ENCODE measurements around the gene CLEC18B.
"Not testable (repeated sequence)": the region's sequence is repeated elsewhere in the genome, so short reads cannot be mapped to it uniquely, and the experiment has no call there.

Gene CLEC18B

GRCh38 chr16:74421482-74421785 lies 156 bp upstream of the CLEC18B start:
- not testable (repeated sequence) for H3K9me3 ChIP-seq (ENCODE audit: control insufficient read depth in 1 of 2, low read length in 2 of 2); H3K9ac ChIP-seq (ENCODE audit: low read depth in 1 of 2, low read length in 2 of 2); H3K36me3 ChIP-seq (ENCODE audit: control insufficient read depth in 1 of 2, insufficient read depth in 2 of 2, low read length in 2 of 2); H3K27me3 ChIP-seq (ENCODE audit: control insufficient read depth in 1 of 2, insufficient read depth in 2 of 2, low read length in 2 of 2); H3K27ac ChIP-seq (ENCODE audit: low read depth, low read length); H3K4me1 ChIP-seq (ENCODE audit: control insufficient read depth in 1 of 2, insufficient read depth in 2 of 2, low read length in 2 of 2); H3K4me3 ChIP-seq (ENCODE audit: low read depth in 1 of 2, low read length in 2 of 2)

- H3K27ac ChIP-seq (ENCODE audit: low read depth, low read length); H3K4me3 ChIP-seq (ENCODE audit: low read depth in 1 of 2, low read length in 2 of 2); H3K27me3 ChIP-seq (ENCODE audit: control insufficient read depth in 1 of 2, insufficient read depth in 2 of 2, low read length in 2 of 2); H3K36me3 ChIP-seq (ENCODE audit: control insufficient read depth in 1 of 2, insufficient read depth in 2 of 2, low read length in 2 of 2); H3K4me1 ChIP-seq (ENCODE audit: control insufficient read depth in 1 of 2, insufficient read depth in 2 of 2, low read length in 2 of 2); H3K9me3 ChIP-seq (ENCODE audit: control insufficient read depth in 1 of 2, low read length in 2 of 2); H3K9ac ChIP-seq (ENCODE audit: low read depth in 1 of 2, low read length in 2 of 2): not testable (repeated sequence)
Measured at GRCh38 chr16:74419811-74420210, 1.5 kb downstream of the CLEC18B start.

DNA sequence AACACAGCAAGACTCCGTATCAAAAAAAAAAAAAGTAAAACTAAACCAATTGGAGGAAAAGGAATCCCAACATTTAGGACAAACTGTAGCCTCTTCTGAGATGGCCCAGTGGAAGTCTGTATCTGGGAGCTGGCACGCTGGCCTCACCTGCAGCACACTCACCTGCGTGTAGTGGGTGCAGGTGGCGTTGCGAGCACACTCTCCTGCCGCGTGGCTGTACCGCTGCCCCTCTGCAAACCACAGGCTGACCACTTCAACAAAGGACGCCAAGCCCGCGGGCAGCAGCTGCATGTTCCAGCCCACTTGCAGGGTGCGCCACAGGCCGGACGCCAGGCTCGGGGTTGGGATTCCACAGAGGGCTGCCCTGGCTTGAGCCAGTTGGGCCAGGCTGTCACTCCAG lies 3.4 kb downstream of the CLEC18B start:
- not testable (repeated sequence) for H3K9ac ChIP-seq (ENCODE audit: low read depth in 1 of 2, low read length in 2 of 2); H3K4me1 ChIP-seq (ENCODE audit: control insufficient read depth in 1 of 2, insufficient read depth in 2 of 2, low read length in 2 of 2); H3K27me3 ChIP-seq (ENCODE audit: control insufficient read depth in 1 of 2, insufficient read depth in 2 of 2, low read length in 2 of 2); H3K4me3 ChIP-seq (ENCODE audit: low read depth in 1 of 2, low read length in 2 of 2); H3K9me3 ChIP-seq (ENCODE audit: control insufficient read depth in 1 of 2, low read length in 2 of 2); H3K36me3 ChIP-seq (ENCODE audit: control insufficient read depth in 1 of 2, insufficient read depth in 2 of 2, low read length in 2 of 2); H3K27ac ChIP-seq (ENCODE audit: low read depth, low read length)

DNA sequence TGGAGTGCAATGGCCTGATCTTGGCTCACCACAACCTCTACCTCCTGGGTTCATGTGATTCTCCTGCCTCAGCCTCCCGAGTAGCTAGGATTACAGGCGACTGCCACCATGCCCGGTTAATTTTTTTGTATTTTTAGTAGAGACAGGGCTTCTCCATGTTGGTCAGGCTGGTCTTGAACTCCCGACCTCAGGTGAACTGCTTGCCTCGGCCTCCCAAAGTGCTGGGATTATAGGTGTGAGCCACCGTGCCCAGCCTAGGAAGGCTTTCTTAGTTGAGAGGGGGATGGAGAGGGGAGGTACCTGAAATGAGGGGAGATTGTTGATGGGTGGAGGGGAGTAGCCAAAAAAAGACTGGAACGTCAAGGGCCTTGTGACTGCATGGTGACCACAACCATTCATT lies 7.4 kb downstream of the CLEC18B start:
- not testable (repeated sequence) for H3K4me1 ChIP-seq (ENCODE audit: control insufficient read depth in 1 of 2, insufficient read depth in 2 of 2, low read length in 2 of 2); H3K27ac ChIP-seq (ENCODE audit: low read depth, low read length); H3K9ac ChIP-seq (ENCODE audit: low read depth in 1 of 2, low read length in 2 of 2); H3K9me3 ChIP-seq (ENCODE audit: control insufficient read depth in 1 of 2, low read length in 2 of 2); H3K4me3 ChIP-seq (ENCODE audit: low read depth in 1 of 2, low read length in 2 of 2); H3K36me3 ChIP-seq (ENCODE audit: control insufficient read depth in 1 of 2, insufficient read depth in 2 of 2, low read length in 2 of 2); H3K27me3 ChIP-seq (ENCODE audit: control insufficient read depth in 1 of 2, insufficient read depth in 2 of 2, low read length in 2 of 2)

- H3K9me3 ChIP-seq (ENCODE audit: control insufficient read depth in 1 of 2, low read length in 2 of 2); H3K4me3 ChIP-seq (ENCODE audit: low read depth in 1 of 2, low read length in 2 of 2); H3K27ac ChIP-seq (ENCODE audit: low read depth, low read length); H3K9ac ChIP-seq (ENCODE audit: low read depth in 1 of 2, low read length in 2 of 2); H3K27me3 ChIP-seq (ENCODE audit: control insufficient read depth in 1 of 2, insufficient read depth in 2 of 2, low read length in 2 of 2); H3K36me3 ChIP-seq (ENCODE audit: control insufficient read depth in 1 of 2, insufficient read depth in 2 of 2, low read length in 2 of 2); H3K4me1 ChIP-seq (ENCODE audit: control insufficient read depth in 1 of 2, insufficient read depth in 2 of 2, low read length in 2 of 2): not testable (repeated sequence)
Measured at GRCh38 chr16:74413485-74413884, 7.8 kb downstream of the CLEC18B start.

DNA sequence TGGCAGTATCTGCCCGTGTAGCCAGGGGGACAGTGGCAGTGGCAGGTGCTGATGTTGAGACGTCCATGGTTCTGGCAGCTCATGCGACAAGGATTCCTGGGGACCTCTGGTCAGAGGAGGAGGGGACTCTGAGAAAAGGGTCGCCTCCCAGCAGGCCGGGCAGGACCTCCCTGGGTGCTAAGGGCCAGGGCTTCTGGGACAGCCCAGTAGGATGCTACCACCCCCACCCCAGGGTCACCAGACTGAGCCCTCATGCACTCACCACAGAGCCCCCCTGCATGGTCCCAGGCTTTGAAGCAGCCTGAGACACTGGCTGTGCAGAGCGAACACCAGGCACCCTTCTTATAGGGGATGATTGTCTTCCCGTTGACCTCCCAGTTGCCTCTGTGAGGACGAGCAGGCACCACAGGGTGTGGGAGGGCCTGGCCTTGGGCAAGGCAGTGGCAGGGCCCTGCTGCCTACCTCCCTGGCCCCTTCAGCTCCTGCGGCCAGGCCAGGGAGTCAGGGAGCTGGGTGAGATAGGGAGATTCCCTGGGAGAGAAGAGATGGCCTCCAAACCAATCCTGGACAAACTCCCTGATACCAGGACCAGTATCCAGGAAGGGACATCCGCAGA lies 8.4 kb downstream of the CLEC18B start:
- not testable (repeated sequence) for H3K4me3 ChIP-seq (ENCODE audit: low read depth in 1 of 2, low read length in 2 of 2); H3K36me3 ChIP-seq (ENCODE audit: control insufficient read depth in 1 of 2, insufficient read depth in 2 of 2, low read length in 2 of 2); H3K27ac ChIP-seq (ENCODE audit: low read depth, low read length); H3K4me1 ChIP-seq (ENCODE audit: control insufficient read depth in 1 of 2, insufficient read depth in 2 of 2, low read length in 2 of 2); H3K9ac ChIP-seq (ENCODE audit: low read depth in 1 of 2, low read length in 2 of 2); H3K27me3 ChIP-seq (ENCODE audit: control insufficient read depth in 1 of 2, insufficient read depth in 2 of 2, low read length in 2 of 2); H3K9me3 ChIP-seq (ENCODE audit: control insufficient read depth in 1 of 2, low read length in 2 of 2)

GRCh38 chr16:74412138-74412774 lies 9.0 kb downstream of the CLEC18B start:
- H3K9me3 ChIP-seq (ENCODE audit: control insufficient read depth in 1 of 2, low read length in 2 of 2); H3K4me3 ChIP-seq (ENCODE audit: low read depth in 1 of 2, low read length in 2 of 2); H3K36me3 ChIP-seq (ENCODE audit: control insufficient read depth in 1 of 2, insufficient read depth in 2 of 2, low read length in 2 of 2); H3K4me1 ChIP-seq (ENCODE audit: control insufficient read depth in 1 of 2, insufficient read depth in 2 of 2, low read length in 2 of 2); H3K27ac ChIP-seq (ENCODE audit: low read depth, low read length); H3K27me3 ChIP-seq (ENCODE audit: control insufficient read depth in 1 of 2, insufficient read depth in 2 of 2, low read length in 2 of 2); H3K9ac ChIP-seq (ENCODE audit: low read depth in 1 of 2, low read length in 2 of 2): not testable (repeated sequence)

GRCh38 chr16:74410981-74411380 lies 10.3 kb downstream of the CLEC18B start:
- H3K4me1 ChIP-seq (ENCODE audit: control insufficient read depth in 1 of 2, insufficient read depth in 2 of 2, low read length in 2 of 2); H3K4me3 ChIP-seq (ENCODE audit: low read depth in 1 of 2, low read length in 2 of 2); H3K9ac ChIP-seq (ENCODE audit: low read depth in 1 of 2, low read length in 2 of 2); H3K27me3 ChIP-seq (ENCODE audit: control insufficient read depth in 1 of 2, insufficient read depth in 2 of 2, low read length in 2 of 2); H3K27ac ChIP-seq (ENCODE audit: low read depth, low read length); H3K9me3 ChIP-seq (ENCODE audit: control insufficient read depth in 1 of 2, low read length in 2 of 2); H3K36me3 ChIP-seq (ENCODE audit: control insufficient read depth in 1 of 2, insufficient read depth in 2 of 2, low read length in 2 of 2): not testable (repeated sequence)

DNA sequence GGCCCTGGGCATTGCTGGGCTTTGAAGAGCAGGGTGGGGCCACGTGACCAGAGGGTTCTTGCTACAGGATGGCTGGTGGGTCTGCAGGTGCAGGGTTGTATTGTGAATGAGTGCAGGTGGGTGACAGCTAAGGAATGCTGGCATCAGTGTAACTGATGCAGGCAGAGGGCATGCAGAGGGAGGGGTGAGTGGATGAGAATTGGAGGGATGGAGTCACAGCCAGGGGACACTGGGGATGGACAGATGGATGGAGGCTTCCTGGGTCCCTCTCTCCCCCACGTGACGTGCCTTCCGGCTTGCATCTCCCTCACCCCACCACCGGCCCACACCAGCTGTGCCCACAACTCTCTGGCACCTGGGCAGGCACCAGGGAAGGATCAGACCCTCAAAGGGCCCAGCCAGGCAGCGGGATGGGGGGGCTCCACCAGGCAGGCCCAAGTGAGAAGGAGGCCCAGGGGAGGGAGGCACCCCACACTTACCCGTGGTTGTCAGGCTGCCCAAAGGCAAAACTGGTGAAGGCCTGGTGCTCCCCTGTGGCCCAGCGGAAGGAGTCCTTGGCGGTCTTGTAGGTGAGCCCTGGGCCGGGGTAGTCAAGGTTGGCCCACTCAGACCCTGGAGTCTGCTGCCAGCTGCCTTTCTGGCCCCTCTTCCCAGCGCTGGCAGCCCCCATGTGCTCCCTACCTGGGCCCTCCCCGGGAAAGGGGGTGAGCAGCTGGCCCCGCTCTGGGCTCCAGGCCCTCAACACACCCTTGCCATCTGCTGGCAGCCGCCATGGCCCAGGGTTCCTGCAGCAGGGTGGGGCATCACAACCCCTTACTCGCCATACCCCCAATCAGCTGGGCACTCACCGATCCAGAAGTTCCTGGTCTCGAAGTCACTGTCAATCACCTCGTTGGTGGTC lies 11.0 kb downstream of the CLEC18B start:
- H3K4me3 ChIP-seq (ENCODE audit: low read depth in 1 of 2, low read length in 2 of 2); H3K9ac ChIP-seq (ENCODE audit: low read depth in 1 of 2, low read length in 2 of 2); H3K4me1 ChIP-seq (ENCODE audit: control insufficient read depth in 1 of 2, insufficient read depth in 2 of 2, low read length in 2 of 2); H3K9me3 ChIP-seq (ENCODE audit: control insufficient read depth in 1 of 2, low read length in 2 of 2); H3K27me3 ChIP-seq (ENCODE audit: control insufficient read depth in 1 of 2, insufficient read depth in 2 of 2, low read length in 2 of 2); H3K36me3 ChIP-seq (ENCODE audit: control insufficient read depth in 1 of 2, insufficient read depth in 2 of 2, low read length in 2 of 2); H3K27ac ChIP-seq (ENCODE audit: low read depth, low read length): not testable (repeated sequence)

DNA sequence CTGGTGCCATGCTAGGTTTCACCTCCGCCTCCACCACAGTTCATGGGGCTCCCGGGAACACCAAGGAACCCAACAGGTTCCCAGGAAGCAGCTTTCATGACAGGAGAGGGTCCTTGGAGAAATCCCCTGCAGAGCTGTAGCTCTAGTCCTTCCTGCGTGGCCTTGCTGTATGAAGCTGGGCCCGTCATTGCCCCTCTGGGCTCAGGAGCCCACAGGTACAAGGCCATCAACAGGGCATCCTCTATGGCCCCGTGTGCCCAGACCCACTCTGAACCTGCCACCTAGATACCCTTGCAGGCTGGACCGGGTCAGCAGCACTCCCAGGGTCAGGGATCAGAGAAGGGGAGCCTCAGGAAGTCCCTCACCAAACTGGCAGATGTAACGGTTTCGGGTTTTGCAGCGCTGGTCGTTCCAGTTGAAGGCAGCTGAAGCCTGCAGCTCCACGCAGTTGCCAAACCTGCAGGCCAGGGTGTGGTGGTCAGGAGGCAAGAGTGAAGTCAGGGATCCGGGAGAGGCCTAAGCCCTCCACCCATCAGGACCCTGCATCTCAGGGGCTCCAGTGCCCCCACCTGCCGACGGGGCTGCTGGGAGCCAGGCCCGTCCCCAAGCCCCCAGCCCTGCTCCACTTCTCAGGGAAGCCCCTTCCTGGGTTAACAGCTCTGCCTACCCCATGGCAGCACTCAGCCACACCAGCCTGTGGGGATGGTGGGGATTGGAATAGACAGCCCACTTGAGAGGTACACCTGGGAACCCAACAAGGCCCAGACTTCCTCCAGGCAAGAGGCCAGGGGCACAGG lies 11.9 kb downstream of the CLEC18B start:
- not testable (repeated sequence) for H3K9ac ChIP-seq (ENCODE audit: low read depth in 1 of 2, low read length in 2 of 2); H3K36me3 ChIP-seq (ENCODE audit: control insufficient read depth in 1 of 2, insufficient read depth in 2 of 2, low read length in 2 of 2); H3K27me3 ChIP-seq (ENCODE audit: control insufficient read depth in 1 of 2, insufficient read depth in 2 of 2, low read length in 2 of 2); H3K27ac ChIP-seq (ENCODE audit: low read depth, low read length); H3K4me3 ChIP-seq (ENCODE audit: low read depth in 1 of 2, low read length in 2 of 2); H3K4me1 ChIP-seq (ENCODE audit: control insufficient read depth in 1 of 2, insufficient read depth in 2 of 2, low read length in 2 of 2); H3K9me3 ChIP-seq (ENCODE audit: control insufficient read depth in 1 of 2, low read length in 2 of 2)
